ENCODE results near the gene ALG1. TPM values are rescaled to one million over a fixed set of nuclear protein-coding genes. Genes with fewer than 3 reads are reported as not detected.
"Not testable (repeated sequence)": the region's sequence is repeated elsewhere in the genome, so short reads cannot be mapped to it uniquely, and the experiment has no call there.

The ALG1 gene
- total and polyA plus RNA-seq, 2 of the 13 experiments (the other 11 are each of a cell fraction or from before 2014, with no cell fraction given), result 43.3 to 75.6 TPM

DNA sequence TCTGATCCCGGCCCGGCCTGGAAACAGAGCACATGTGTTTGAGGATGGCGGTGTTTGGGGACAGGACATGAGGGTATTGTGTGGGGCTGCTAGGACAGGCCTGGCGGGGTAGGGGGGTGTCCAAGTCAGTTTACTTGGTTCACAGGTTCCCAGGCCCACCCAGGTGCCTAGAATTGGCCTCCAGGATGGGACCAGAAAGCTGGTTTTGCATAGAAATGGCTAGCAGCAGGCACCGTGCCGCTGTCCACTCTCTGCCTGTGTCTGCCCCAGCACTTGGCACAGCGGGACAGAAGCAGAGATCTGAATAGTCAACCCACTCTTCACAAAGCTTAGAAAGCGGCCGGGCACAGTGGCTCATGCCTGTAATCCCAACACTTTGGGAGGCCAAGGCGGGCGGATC is 14.1 kb downstream of the ALG1 start:
- H3K27me3 ChIP-seq (ENCODE audit: control insufficient read depth in 1 of 2, insufficient read depth in 2 of 2, low read length in 2 of 2); in situ Hi-C loops (cut with HindIII; ENCODE audit: extremely low pct_ligation_motif_present, low pct_unique_long_range_greater_than_20kb); H3K27ac ChIP-seq (ENCODE audit: extremely low read length, insufficient read depth, low read length); intact Hi-C loops (cut with micrococcal nuclease; ENCODE audit: unreplicated experiment); H3K9ac ChIP-seq (ENCODE audit: insufficient read depth, low read depth, low read length); H2AFZ ChIP-seq (ENCODE audit: low read length); DNase-seq (ENCODE audit: low spot score); BruUV-seq (replicated peaks); H3K4me2 ChIP-seq (ENCODE audit: low read depth, low read length); H3K9me3 ChIP-seq (ENCODE audit: low read length); H3K4me1 ChIP-seq (ENCODE audit: insufficient read depth, low read length); H3K4me3 ChIP-seq (replicated peaks in 1 of 3; ENCODE audit: insufficient read depth in 1 of 3, low read depth in 2 of 3, low read length in 3 of 3); H4K20me1 ChIP-seq (ENCODE audit: insufficient read depth, low read length); CTCF ChIA-PET (ENCODE audit: low intra/inter-chr PET ratio, low total read pairs); ATAC-seq; H3K79me2 ChIP-seq (ENCODE audit: insufficient read depth, low read length); FAIRE-seq: not testable (repeated sequence)
- WGBS (ENCODE audit: low lambda C conversion rate), result 92% methylated on average over 11 of the region's 11 CpGs
- peaks cover 22 to 41% of the 10 kb centered on the region in 2 experiments; a peak in 4 of 5 replicates for H3K36me3 ChIP-seq (replicated peaks in 1 of 2; ENCODE audit: control insufficient read depth in 1 of 2, insufficient read depth in 2 of 2, low read length in 2 of 2)
- POLR2A ChIA-PET, result interaction anchor here (0.6 kb wide), 1 partner anchor 53 kb away, joined by 3 read pairs; no protein-coding TSS in a partner anchor

DNA sequence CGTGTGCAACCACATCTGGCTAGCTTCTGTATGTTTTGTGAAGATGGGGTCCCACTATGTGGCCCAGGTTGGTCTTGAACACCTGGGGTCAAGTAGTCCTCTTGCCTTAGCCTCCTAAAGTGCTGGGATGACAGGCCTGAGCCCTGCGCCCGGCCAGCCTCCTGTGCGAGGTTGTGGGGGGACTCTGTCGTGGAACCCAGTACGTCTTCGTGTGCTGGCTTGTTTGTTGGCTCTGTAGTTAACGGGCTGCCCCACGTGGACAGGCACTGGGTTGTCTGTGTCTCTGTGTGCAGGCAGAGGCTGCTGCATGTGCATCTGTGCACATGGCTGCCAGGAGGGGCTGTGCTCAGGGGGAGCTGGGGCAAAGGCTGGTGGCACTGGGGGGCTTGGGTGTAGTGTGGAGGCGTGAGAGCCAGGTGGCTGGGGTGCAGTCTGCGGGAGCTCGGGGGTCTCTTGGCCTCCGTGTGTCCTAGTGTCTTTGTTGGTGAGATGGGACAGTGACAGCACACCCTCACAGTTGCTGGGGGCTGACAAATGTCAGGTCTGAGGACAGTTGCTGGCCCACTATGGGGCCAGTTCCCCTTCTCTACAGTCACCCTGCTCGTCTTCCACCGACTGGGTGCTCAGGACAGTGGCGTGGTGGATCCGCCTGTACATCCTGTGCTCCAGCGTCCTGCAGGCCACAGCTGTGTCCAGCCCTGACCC is 16.6 kb downstream of the ALG1 start:
- WGBS (ENCODE audit: low lambda C conversion rate), result 96% methylated on average over 18 of the region's 18 CpGs
- H3K9me3 ChIP-seq (ENCODE audit: low read length); H3K27me3 ChIP-seq (ENCODE audit: control insufficient read depth in 1 of 2, insufficient read depth in 2 of 2, low read length in 2 of 2); BruUV-seq (replicated peaks); intact Hi-C loops (cut with micrococcal nuclease; ENCODE audit: unreplicated experiment); H3K4me1 ChIP-seq (ENCODE audit: insufficient read depth, low read length); ATAC-seq; in situ Hi-C loops (cut with HindIII; ENCODE audit: extremely low pct_ligation_motif_present, low pct_unique_long_range_greater_than_20kb); H3K79me2 ChIP-seq (ENCODE audit: insufficient read depth, low read length); H3K9ac ChIP-seq (ENCODE audit: insufficient read depth, low read depth, low read length); H3K27ac ChIP-seq (ENCODE audit: extremely low read length, insufficient read depth, low read length); FAIRE-seq; CTCF ChIA-PET (ENCODE audit: low intra/inter-chr PET ratio, low total read pairs); H3K4me2 ChIP-seq (ENCODE audit: low read depth, low read length); H3K4me3 ChIP-seq (replicated peaks in 1 of 3; ENCODE audit: insufficient read depth in 1 of 3, low read depth in 2 of 3, low read length in 3 of 3); H2AFZ ChIP-seq (ENCODE audit: low read length); DNase-seq (ENCODE audit: low spot score); H4K20me1 ChIP-seq (ENCODE audit: insufficient read depth, low read length): not testable (repeated sequence)
- POLR2A ChIA-PET, result interaction anchor here (1.0 kb wide), 1 partner anchor 16 kb away, joined by 3 read pairs; the partner anchor contains the start of gene ALG1
- peaks cover 18 to 32% of the 10 kb centered on the region in 2 experiments; a peak in 4 of 5 replicates for H3K36me3 ChIP-seq (replicated peaks in 1 of 2; ENCODE audit: control insufficient read depth in 1 of 2, insufficient read depth in 2 of 2, low read length in 2 of 2)
